IPS-NIHi7 (cell line): Measurements from ENCODE around the gene KIT.

Experiments used
- DNase-seq: peaks from one replicate; pipeline ENCODE4 v3.0.0; 2012; ENCODE audit warnings: mixed read lengths; ENCODE audit errors: extremely low spot score

KIT gene

DNA sequence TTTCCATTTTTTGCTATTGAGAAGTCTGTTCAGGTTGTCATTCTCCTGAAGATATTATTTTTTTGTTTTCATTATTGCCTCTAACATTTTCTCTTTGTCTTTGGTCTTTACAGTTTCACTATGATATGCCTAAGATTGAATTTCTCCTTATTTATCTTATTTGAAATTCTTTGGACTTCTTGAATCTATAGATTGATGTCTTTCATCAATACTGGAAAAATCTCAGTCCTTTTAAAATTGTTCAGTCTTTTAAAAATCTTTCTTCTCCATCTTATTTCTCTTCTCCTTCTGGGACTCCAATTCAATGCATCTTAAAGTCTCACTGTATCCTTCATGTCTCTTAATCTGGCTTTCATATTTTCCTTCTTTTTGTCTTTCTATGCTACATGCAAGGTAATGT, 86.7 kb downstream of the KIT start:
- no peak for DNase-seq

DNA sequence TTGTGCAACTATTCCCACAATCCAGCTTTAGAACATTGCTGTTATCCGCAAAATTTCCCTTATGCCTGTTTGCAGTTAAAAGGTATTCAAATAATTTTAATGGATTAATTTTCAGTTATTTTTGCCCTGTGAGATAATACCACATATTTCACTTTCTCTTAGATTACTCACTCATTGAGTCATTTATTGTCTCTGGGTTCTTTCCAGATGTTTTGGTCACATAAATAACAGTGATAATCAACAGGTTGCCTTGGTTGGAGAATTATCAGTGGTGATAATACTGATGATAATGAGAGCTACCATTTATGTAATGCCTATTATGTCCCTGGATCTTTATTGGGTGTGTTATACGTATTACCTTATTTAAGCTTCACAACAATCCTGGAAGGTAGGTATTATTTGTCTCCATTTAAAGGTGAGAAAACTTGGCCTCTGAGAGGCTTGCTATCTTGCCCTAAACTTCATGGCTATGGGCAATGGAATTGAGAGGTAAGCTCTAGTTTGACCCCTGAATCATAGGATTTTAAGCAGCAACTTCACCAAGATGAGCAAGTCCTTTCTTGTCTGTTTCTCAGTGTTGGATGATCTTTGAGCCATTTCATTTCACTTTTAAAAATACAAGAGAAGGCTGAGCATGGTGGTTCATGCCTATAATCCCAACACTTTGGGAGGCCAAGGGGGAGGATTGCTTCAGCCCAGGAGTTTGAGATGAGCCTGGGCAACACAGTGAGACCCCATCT, 87.4 kb downstream of the KIT start:
- no peak for DNase-seq

DNA sequence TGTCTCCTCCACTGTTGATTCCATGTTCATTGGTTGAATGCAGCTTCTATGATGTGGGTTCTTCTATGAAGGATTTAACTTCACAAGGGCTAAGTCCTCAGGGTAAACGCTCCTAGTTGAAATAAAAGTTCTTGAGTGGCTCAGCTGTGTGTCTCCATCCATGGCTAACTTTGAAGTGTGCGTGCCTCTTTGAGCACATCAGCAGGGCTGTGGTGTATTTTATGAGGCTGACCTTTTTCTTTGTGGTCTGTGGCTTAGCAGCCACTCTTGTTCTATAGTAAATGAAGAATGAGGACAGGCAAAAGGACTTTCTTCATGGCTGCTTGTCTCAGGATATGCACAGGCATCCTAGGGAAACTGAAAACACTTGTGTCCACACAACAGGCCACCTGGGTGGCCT, 88.5 kb downstream of the KIT start:
- DNase-seq: no peak

DNA sequence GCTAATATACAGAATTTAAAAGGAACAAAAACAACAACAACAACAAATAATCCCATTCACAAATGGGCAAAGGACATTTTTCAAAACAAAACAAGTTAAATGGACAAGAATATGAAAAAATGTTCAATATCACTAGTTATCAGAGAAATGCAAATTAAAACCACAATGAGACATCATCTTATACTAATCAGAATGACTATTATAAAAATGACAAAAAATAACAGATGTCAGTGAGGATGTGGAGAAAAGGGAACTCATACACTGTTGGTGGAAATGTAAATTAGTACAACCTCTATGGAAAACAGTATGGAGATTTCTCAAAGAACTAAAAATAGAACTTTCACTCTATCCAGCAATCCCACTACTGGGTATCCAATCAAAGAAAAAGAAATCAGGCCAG, 92.6 kb downstream of the KIT start:
- DNase-seq: no peak

DNA sequence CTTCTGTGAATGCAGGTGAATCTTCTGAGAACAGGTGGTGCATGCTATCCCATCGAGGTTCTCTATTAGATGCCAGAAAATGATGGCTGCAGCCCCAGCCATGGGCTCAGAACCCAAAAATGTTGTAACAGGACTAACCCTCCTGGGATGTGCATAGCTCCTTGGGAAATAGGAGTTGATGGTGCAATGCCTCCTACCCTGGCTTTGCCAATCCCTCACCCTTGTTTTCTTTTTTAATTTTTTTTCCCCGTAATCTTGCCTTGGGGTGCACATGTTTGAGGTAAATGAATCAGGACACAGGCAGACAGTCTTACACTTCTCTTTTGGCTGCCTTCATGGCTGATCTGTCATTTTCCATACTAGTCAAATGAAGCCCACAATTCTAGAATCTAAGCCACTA, 96.6 kb downstream of the KIT start:
- no peak for DNase-seq

DNA sequence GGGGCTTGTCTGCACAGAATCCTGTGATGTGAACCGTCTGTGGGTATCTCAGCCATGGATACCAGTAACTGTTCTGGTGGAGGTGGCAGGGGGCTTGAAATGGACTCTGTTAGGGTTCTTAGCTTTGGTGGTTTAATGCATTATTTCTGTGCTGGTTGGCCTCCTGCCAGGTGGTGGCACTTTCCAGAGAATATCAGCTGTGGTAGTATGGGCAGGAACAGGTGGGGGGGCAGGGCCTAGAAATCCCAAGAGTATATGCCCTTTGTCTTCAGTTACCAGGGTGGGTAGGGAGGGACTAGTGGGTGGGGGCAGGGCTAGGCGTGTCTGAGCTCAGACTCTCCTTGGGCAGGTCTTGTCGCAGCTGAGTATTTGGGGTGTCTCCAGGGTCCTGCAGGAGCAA, 106.7 kb downstream of the KIT start:
- DNase-seq: no peak

DNA sequence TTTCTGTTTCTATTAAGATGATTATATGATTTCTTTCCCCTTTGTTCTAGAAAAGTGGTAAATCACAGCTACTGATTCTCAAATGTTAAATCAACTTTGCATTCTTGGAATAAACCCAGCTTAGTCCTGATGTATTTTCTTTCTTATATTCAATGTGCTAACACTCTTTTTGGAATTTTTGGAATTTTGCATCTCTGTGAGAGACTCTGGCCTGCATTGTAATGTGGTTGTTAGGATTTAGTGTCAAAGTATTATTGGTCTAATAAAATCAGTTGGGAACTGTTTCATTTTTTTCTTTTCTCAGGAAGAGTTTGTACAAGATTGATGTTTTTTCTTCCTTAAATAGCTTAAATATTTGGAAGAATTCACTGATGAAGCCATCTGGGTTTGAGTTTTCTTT, 109.6 kb downstream of the KIT start:
- no peak for DNase-seq

DNA sequence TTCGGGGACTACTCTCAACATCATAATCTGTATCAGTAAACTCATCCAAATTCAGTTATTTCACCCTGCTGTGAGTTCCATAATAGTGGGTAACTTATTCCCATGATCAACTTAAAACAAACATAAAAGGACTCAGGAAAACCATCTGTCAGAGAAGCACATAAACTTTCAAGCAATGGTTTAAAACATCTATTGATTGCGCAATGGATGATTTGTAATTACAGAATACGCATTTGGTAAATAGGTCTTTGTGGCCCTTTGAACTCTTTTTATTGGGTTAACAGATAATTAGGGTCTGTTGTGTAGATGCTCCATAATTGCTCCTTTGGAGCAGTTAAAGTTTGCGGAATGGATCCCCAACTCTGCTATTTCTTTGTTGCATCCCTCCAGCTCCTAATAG, 115.3 kb downstream of the KIT start:
- DNase-seq: no peak

DNA sequence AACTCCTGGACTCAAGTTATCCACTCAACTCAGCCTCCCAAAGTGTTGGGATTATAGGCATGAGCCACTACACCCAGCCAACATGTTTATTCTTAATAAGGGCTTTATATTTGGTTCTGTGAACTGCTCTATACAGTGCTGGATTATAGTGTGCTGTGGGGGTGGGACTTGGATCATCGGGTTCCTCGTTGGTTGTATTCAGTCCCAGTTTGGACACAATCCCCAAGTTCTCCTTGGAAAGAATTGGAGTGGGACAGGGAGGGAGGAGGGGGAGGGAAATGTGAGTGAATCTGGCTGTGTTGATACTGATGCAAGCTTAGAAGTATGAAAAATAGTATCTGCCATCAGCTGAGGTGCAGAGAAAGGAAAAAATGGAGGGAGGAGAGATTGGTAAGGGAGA, 121.3 kb downstream of the KIT start:
- no peak for DNase-seq

DNA sequence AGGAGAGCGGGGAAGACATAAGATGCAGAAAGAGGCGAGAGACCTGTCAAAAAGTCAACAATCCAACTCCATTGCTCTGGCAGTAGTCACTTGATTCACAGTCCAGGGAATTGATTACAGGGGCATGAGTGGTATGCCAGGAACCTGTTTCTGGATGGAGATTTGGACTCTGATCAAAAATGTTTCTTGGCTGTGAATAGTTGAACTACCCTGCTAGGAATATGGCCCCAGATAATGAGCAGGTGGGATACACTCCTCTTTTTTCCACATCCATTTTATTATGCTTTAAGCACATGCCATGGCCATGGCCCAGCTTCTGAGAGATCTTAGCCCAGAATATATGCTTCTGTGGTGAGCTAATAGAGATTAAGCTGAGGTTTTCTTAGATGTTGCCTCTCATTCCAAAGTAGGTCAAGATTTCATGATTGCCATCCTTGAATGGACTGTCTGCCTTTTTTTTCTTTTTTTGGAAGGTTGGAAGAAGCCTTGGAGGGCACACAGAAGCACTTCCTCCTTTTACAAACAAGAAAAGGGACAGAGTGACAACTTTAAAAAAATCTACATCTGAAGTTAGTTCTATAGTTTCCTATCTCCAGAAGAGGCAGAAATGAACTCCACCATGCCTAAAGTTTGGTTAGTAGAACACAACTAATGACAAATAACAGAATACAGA, 121.9 kb downstream of the KIT start:
- DNase-seq: no peak

DNA sequence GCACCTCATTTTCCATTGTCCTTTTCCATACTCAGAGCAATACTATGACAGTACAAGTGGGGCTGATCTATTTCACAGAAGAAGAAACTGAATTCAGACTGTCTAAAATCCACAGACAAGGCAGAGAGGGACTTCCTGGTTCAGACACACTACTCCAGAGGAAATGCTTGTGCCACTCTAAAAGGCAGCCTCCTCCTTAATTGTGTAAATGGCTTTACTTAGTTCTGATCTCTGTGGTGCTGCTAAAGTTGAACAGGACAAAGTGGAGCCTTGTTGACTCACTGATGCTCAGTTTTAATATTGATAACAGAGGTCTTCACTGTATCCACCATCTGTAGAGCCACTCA, 122.4 kb downstream of the KIT start:
- DNase-seq: no peak

DNA sequence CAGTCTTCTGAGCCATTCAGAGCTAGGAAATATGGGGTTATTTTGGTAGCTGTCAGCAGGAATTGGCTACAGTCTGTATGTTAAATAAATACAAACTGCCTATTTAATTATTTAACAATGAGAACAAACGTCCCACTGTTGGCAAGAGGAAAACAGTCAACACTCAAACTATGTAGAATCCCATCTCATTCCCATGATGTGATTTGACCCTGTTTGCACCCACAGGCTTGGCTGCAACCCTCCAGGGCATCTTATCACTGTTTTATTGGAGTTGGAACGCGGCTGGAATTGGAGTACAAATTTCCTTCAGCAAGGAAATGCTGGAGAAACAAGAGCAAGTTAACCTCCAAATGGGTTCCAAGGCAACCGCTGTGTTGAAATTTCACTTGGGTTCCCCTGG, 124.0 kb downstream of the KIT start:
- DNase-seq: no peak

DNA sequence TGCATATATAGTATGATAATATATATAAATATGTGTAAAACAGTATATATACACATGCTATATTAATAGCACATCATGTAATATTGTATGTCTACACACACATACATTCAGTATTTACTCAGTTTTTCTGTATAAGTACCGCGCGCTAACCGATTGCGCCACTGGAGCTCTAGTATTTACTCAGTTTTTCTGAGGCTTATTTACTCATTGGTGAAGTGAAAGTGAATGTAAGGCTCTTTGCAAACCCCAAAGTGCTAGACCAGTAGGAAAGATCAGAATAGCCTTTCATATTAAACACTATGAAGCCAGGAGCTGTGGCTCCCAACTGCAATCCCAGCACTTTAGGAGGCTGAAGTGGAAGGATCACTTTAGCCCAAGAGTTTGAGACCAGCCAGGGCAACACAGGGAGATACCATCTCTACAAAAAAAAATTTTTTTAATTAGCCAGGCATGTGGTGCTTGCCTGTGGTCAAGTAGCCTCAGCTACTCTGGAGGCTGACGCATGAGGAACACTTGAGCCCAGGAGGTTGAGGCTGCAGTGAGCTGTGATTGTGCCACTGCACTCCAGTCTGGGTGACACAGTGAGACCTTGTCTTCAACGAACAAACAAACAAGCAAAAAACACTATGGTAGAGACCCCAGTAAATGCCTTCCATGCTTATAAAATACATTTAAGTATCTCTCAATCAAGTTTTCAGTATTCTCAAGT, 125.8 kb downstream of the KIT start:
- no peak for DNase-seq

DNA sequence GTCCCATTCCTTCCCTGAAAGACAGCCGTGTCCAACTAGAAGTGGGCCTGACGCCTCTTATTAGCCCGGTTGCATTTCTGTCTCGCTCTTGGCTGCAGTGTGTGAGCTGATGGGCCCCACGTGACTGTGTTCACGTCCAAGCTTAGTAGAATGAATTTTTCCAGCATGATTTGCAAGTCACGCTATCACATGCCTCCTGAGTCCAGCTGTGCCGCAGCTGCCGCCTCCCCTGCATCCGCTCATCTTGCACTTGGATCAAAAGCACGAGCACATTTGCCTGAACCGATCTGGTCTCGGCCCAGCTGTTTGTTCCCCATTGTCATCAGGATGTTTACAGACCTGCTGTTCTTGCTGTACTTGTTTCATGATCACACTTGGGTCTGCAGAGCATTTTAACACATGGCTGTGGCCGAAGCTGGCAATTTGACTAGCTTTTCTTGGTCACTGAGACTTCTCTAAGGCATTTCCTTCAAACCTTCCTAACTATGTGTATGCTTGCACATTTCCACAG, 126.5 kb downstream of the KIT start:
- no peak for DNase-seq
